Activated T-helper 2 cell treated with anti-CD3 and anti-CD28 coated beads, Interferon-gamma antibody, Interleukin-2, Interleukin-4, amounts not matched to agents 10 μg/mL and 5 μg/mL and 100 μg/mL, durations not matched to agents 14 hours and 24 hours and 36 hours (primary cell): ENCODE data around the gene OASL. TPM values are rescaled to one million over a fixed set of nuclear protein-coding genes. Genes with fewer than 3 reads are reported as not detected.

Source experiments
- DNase-seq: peaks from one replicate; pipeline ENCODE4 v3.0.0; 2021; ENCODE audit warnings: low spot score
- H3K27ac Mint-ChIP-seq: one replicate; pipeline ENCODE4 v1.8.0; 2021; ENCODE audit warnings: mixed read lengths
- H3K27me3 Mint-ChIP-seq: one replicate; pipeline ENCODE4 v1.8.0; 2021; ENCODE audit warnings: low read depth, mixed read lengths
- H3K36me3 Mint-ChIP-seq: one replicate; pipeline ENCODE4 v1.8.0; 2021; ENCODE audit warnings: low read depth, mixed read lengths
- H3K4me1 Mint-ChIP-seq: one replicate; pipeline ENCODE4 v1.8.0; 2021; ENCODE audit warnings: low read depth, mixed read lengths
- H3K4me3 Mint-ChIP-seq: one replicate; pipeline ENCODE4 v1.8.0; 2021; ENCODE audit warnings: low read depth, mild to moderate bottlenecking, moderate library complexity, mixed read lengths
- H3K9me3 Mint-ChIP-seq: one replicate; pipeline ENCODE4 v1.8.0; 2021; ENCODE audit warnings: mixed read lengths
- intact Hi-C: fragments of 100-400 bp; cut with micrococcal nuclease; formaldehyde crosslinking; loops from one replicate; pipeline ENCODE4 v1.15.1; 2023
- total RNA-seq: library from RNA; stranded (reverse); gene quantifications from 2 replicates; pipeline ENCODE4 v1.2.3, GENCODE V29; 2022

OASL gene
- total RNA-seq, 1 donor from 2014 or later = 1.9 TPM

- Mint-ChIP-seq H3K27me3 (no peaks in the 10 kb centered on the region), H3K36me3 (peaks cover 30% of the 10 kb centered on the region), H3K9me3 (no peaks in the 10 kb centered on the region), H3K4me1 (peaks cover 3% of the 10 kb centered on the region), H3K27ac (no peak overlapping the region), H3K4me3 (no peak overlapping the region)
- DNase-seq = no peak
- intact Hi-C loops = no loop called here
Observed at GRCh38 chr12:121001841-121002483, 37.1 kb downstream of the OASL start.

GRCh38 chr12:121001060-121001459 lies 38.0 kb downstream of the OASL start:
- no peak for DNase-seq
- Mint-ChIP-seq H3K9me3 (no peaks in the 10 kb centered on the region), H3K27me3 (no peaks in the 10 kb centered on the region), H3K4me3 (no peak overlapping the region), H3K4me1 (peaks cover 3% of the 10 kb centered on the region), H3K36me3 (peaks cover 27% of the 10 kb centered on the region), H3K27ac (no peak overlapping the region)
- intact Hi-C loops = no loop called here

- intact Hi-C loops = no loop called here
- Mint-ChIP-seq H3K27me3 (no peaks in the 10 kb centered on the region), H3K4me1 (peaks cover 2% of the 10 kb centered on the region), H3K27ac (no peak overlapping the region), H3K36me3 (peaks cover 26% of the 10 kb centered on the region), H3K4me3 (no peak overlapping the region), H3K9me3 (no peaks in the 10 kb centered on the region)
- DNase-seq = no peak
Observed at GRCh38 chr12:121000530-121000929, 38.5 kb downstream of the OASL start.

GRCh38 chr12:120999191-121000120 lies 39.6 kb downstream of the OASL start:
- Mint-ChIP-seq H3K4me3 (no peak overlapping the region), H3K4me1 (no peaks in the 10 kb centered on the region), H3K36me3 (peaks cover 17% of the 10 kb centered on the region), H3K27ac (no peak overlapping the region), H3K27me3 (peaks cover 9% of the 10 kb centered on the region), H3K9me3 (no peaks in the 10 kb centered on the region)
- DNase-seq = no peak
- intact Hi-C loops = no loop called here

- H3K27ac Mint-ChIP-seq = no peak overlapping the region
- H3K4me3 Mint-ChIP-seq = no peak overlapping the region
- no peaks in the 10 kb centered on the region for H3K9me3 Mint-ChIP-seq
- H3K27me3 Mint-ChIP-seq = peaks cover 10% of the 10 kb centered on the region
- intact Hi-C loops = no loop called here
- no peak for DNase-seq
- peaks cover 7% of the 10 kb centered on the region for H3K36me3 Mint-ChIP-seq
- no peaks in the 10 kb centered on the region for H3K4me1 Mint-ChIP-seq
Observed at GRCh38 chr12:120998435-120998834, 40.6 kb downstream of the OASL start.

- Mint-ChIP-seq H3K4me1 (no peaks in the 10 kb centered on the region), H3K9me3 (no peaks in the 10 kb centered on the region), H3K4me3 (no peak overlapping the region), H3K36me3 (peaks cover 2% of the 10 kb centered on the region), H3K27me3 (peaks cover 15% of the 10 kb centered on the region), H3K27ac (no peak overlapping the region)
- no peak for DNase-seq
- intact Hi-C loops = no loop called here
Observed at GRCh38 chr12:120997448-120997847, 41.6 kb downstream of the OASL start.

GRCh38 chr12:120996133-120996746 lies 42.8 kb downstream of the OASL start:
- Mint-ChIP-seq H3K27ac (no peak overlapping the region), H3K9me3 (no peaks in the 10 kb centered on the region), H3K4me3 (no peak overlapping the region), H3K36me3 (no peaks in the 10 kb centered on the region), H3K4me1 (no peaks in the 10 kb centered on the region), H3K27me3 (peaks cover 18% of the 10 kb centered on the region)
- DNase-seq = no peak
- intact Hi-C loops = no loop called here

GRCh38 chr12:120994589-120995337 lies 44.3 kb downstream of the OASL start:
- intact Hi-C loops = no loop called here
- DNase-seq = no peak
- H3K4me1 Mint-ChIP-seq = no peaks in the 10 kb centered on the region
- peaks cover 18% of the 10 kb centered on the region for H3K27me3 Mint-ChIP-seq
- H3K27ac Mint-ChIP-seq = no peak overlapping the region
- H3K4me3 Mint-ChIP-seq = no peak overlapping the region
- H3K9me3 Mint-ChIP-seq = no peaks in the 10 kb centered on the region
- no peaks in the 10 kb centered on the region for H3K36me3 Mint-ChIP-seq

- peaks cover 18% of the 10 kb centered on the region for H3K27me3 Mint-ChIP-seq
- no peak overlapping the region for H3K27ac Mint-ChIP-seq
- DNase-seq = no peak
- H3K4me3 Mint-ChIP-seq = no peak overlapping the region
- no peaks in the 10 kb centered on the region for H3K36me3 Mint-ChIP-seq
- intact Hi-C loops = no loop called here
- no peaks in the 10 kb centered on the region for H3K9me3 Mint-ChIP-seq
- no peaks in the 10 kb centered on the region for H3K4me1 Mint-ChIP-seq
Observed at GRCh38 chr12:120994059-120994458, 45.0 kb downstream of the OASL start.

GRCh38 chr12:120993496-120993895 lies 45.5 kb downstream of the OASL start:
- no peak overlapping the region for H3K4me3 Mint-ChIP-seq
- H3K9me3 Mint-ChIP-seq = no peaks in the 10 kb centered on the region
- H3K36me3 Mint-ChIP-seq = no peaks in the 10 kb centered on the region
- H3K4me1 Mint-ChIP-seq = no peaks in the 10 kb centered on the region
- intact Hi-C loops = no loop called here
- no peak overlapping the region for H3K27ac Mint-ChIP-seq
- no peak for DNase-seq
- peaks cover 18% of the 10 kb centered on the region for H3K27me3 Mint-ChIP-seq

GRCh38 chr12:120992989-120993388 lies 46.1 kb downstream of the OASL start:
- intact Hi-C loops = no loop called here
- H3K9me3 Mint-ChIP-seq = no peaks in the 10 kb centered on the region
- H3K27me3 Mint-ChIP-seq = peaks cover 18% of the 10 kb centered on the region
- no peak overlapping the region for H3K4me3 Mint-ChIP-seq
- H3K36me3 Mint-ChIP-seq = no peaks in the 10 kb centered on the region
- H3K27ac Mint-ChIP-seq = no peak overlapping the region
- no peaks in the 10 kb centered on the region for H3K4me1 Mint-ChIP-seq
- DNase-seq = no peak

- Mint-ChIP-seq H3K27ac (no peak overlapping the region), H3K4me1 (no peaks in the 10 kb centered on the region), H3K4me3 (no peak overlapping the region), H3K27me3 (peaks cover 18% of the 10 kb centered on the region), H3K36me3 (no peaks in the 10 kb centered on the region), H3K9me3 (no peaks in the 10 kb centered on the region)
- intact Hi-C loops = no loop called here
- no peak for DNase-seq
Observed at GRCh38 chr12:120991965-120992364, 47.1 kb downstream of the OASL start.
